ENCODE results near the gene CACNA2D2. TPM values are rescaled to one million over a fixed set of nuclear protein-coding genes. Genes with fewer than 3 reads are reported as not detected.

CACNA2D2 gene
- total RNA-seq, 2 donors from 2014 or later: 1.3 TPM

GRCh38 chr3:50316657-50317242 is 186.7 kb downstream of the CACNA2D2 start:
- ATAC-seq (no peak), DNase-seq (no peak)
- Histone ChIP-seq H3K27ac (peak overlapping the region in 1 of 4 donors; percentile 23), H3K27me3 (no peaks in the 10 kb centered on the region), H3K4me3 (no peak overlapping the region), H3K36me3 (replicated peaks in 1 of 2; ENCODE audit: insufficient read depth in 1 of 2, low read depth in 2 of 2) (peaks cover 0 to 5% of the 10 kb centered on the region in 2 donors), H3K4me1 (peaks cover 37% of the 10 kb centered on the region), H3K9me3 (no peaks in the 10 kb centered on the region)
- no peak for TF ChIP-seq CTCF (IDR thresholded peaks at IDR 0.05)
- peak in 1 of 3 donors; percentile 19 for TF ChIP-seq POLR2A (IDR thresholded peaks at IDR 0.05)
- intact Hi-C loops (cut with DNase I): no loop called here
- 65 to 75% methylated on average over 2 to 9 of the region's 9 CpGs for WGBS, 2 donors

- H3K4me1 ChIP-seq: peaks cover 27% of the 10 kb centered on the region
- intact Hi-C loops (cut with DNase I): no loop called here
- peaks cover 0 to 5% of the 10 kb centered on the region in 2 donors for H3K36me3 ChIP-seq (replicated peaks in 1 of 2; ENCODE audit: insufficient read depth in 1 of 2, low read depth in 2 of 2)
- no peak for TF ChIP-seq POLR2A (IDR thresholded peaks at IDR 0.05)
- no peak for TF ChIP-seq CTCF (IDR thresholded peaks at IDR 0.05)
- no peaks in the 10 kb centered on the region for H3K27me3 ChIP-seq
- H3K9me3 ChIP-seq: no peaks in the 10 kb centered on the region
- DNase-seq (no peak), ATAC-seq (no peak)
- H3K27ac ChIP-seq: no peak overlapping the region
- H3K4me3 ChIP-seq: no peak overlapping the region
- 90 to 95% methylated on average over 4 of the region's 4 CpGs for WGBS, 2 donors
Measured at GRCh38 chr3:50314816-50315215, 188.6 kb downstream of the CACNA2D2 start.

- no peak for TF ChIP-seq POLR2A (IDR thresholded peaks at IDR 0.05)
- no peak for TF ChIP-seq CTCF (IDR thresholded peaks at IDR 0.05)
- ATAC-seq: no peak
- peak in 1 of 4 donors; percentile 18 for DNase-seq
- Histone ChIP-seq H3K27me3 (no peaks in the 10 kb centered on the region), H3K4me1 (peaks cover 27% of the 10 kb centered on the region), H3K9me3 (no peaks in the 10 kb centered on the region), H3K27ac (no peak overlapping the region), H3K4me3 (no peak overlapping the region), H3K36me3 (replicated peaks in 1 of 2; ENCODE audit: insufficient read depth in 1 of 2, low read depth in 2 of 2) (peaks cover 0 to 5% of the 10 kb centered on the region in 2 donors)
- intact Hi-C loops (cut with DNase I): no loop called here
- WGBS, 2 donors: 67 to 72% methylated on average over 3 of the region's 3 CpGs
Measured at GRCh38 chr3:50314342-50314741, 189.1 kb downstream of the CACNA2D2 start.

Small RNAs within 50 kb of the gene (small RNA-seq; reads per million reads assigned to genes)
- gene RNA5SP131: not detected

Other genes starting within 250 kb of the CACNA2D2 start
- 100 to 1,000 TPM in 1 of 2 donors, 10 to 100 TPM in 1; 71.1 to 116 TPM for gene SEMA3B, start 234.5 kb downstream of the CACNA2D2 start, total RNA-seq
- gene LSMEM2, start 224.5 kb downstream of the CACNA2D2 start, total RNA-seq: not detected
- gene IFRD2, start 211.2 kb downstream of the CACNA2D2 start, total RNA-seq: 100 to 1,000 TPM in 1 of 2 donors, 10 to 100 TPM in 1; 75.8 to 103 TPM
- gene HYAL3, start 204.2 kb downstream of the CACNA2D2 start, total RNA-seq: 1 to 10 TPM in 1 of 2 donors, under 1 TPM in 1; 0.99 to 2.3 TPM
- gene NAA80, start 204.2 kb downstream of the CACNA2D2 start, total RNA-seq: 10 to 100 TPM in 1 of 2 donors, 1 to 10 TPM in 1; 4.4 to 11.2 TPM
- gene HYAL1, start 200.1 kb downstream of the CACNA2D2 start, total RNA-seq: 10 to 100 TPM; 13.0 to 20.4 TPM
- gene HYAL2, start 180.9 kb downstream of the CACNA2D2 start, total RNA-seq: 10 to 100 TPM; 35.6 to 48.3 TPM
- gene TUSC2, start 175.4 kb downstream of the CACNA2D2 start, total RNA-seq: 10 to 100 TPM; 12.9 to 31.6 TPM
- 10 to 100 TPM; 26.7 to 30.0 TPM for gene RASSF1, start 162.8 kb downstream of the CACNA2D2 start, total RNA-seq
- gene ZMYND10, start 157.9 kb downstream of the CACNA2D2 start, total RNA-seq: 1 to 10 TPM; 1.3 to 2.3 TPM
- gene NPRL2, start 152.9 kb downstream of the CACNA2D2 start, total RNA-seq: 10 to 100 TPM; 27.0 to 30.9 TPM
- 10 to 100 TPM; 11.4 to 29.0 TPM for gene CYB561D2, start 152.8 kb downstream of the CACNA2D2 start, total RNA-seq
- 10 to 100 TPM; 39.4 to 54.1 TPM for gene TMEM115, start 144.1 kb downstream of the CACNA2D2 start, total RNA-seq
- 10 to 100 TPM in 1 of 2 donors, 1 to 10 TPM in 1; 6.3 to 11.4 TPM for gene C3orf18, start 64.1 kb upstream of the CACNA2D2 start, total RNA-seq
- gene HEMK1, start 65.9 kb upstream of the CACNA2D2 start, total RNA-seq: 1 to 10 TPM; 6.7 to 9.6 TPM
- 10 to 100 TPM in 1 of 2 donors, 1 to 10 TPM in 1; 4.9 to 19.8 TPM for gene CISH, start 108.1 kb upstream of the CACNA2D2 start, total RNA-seq
- 10 to 100 TPM; 23.6 to 29.3 TPM for gene MAPKAPK3, start 113.5 kb upstream of the CACNA2D2 start, total RNA-seq
- gene DOCK3, start 171.3 kb upstream of the CACNA2D2 start, total RNA-seq: under 1 TPM in 1 of 2 donors, not detected in 1; 0.52 TPM

Data from body of pancreas (tissue), 4 donors.